Measurements from ENCODE around the gene EVX1.

The EVX1 gene

GRCh38 chr7:27205325-27206280 lies 37.0 kb upstream of the EVX1 start:
- no peak for DNase-seq

- no peak for DNase-seq
These were observed 35.1 kb upstream of the EVX1 start for GRCh38 chr7:27207348-27207985.

GRCh38 chr7:27208998-27209397 lies 33.6 kb upstream of the EVX1 start:
- no peak for DNase-seq

GRCh38 chr7:27209933-27210440 lies 32.6 kb upstream of the EVX1 start:
- no peak for DNase-seq

GRCh38 chr7:27210441-27211083 lies 32.0 kb upstream of the EVX1 start:
- DNase-seq, result no peak

- DNase-seq, result no peak
These were observed 31.5 kb upstream of the EVX1 start for GRCh38 chr7:27211084-27211446.

- no peak for DNase-seq
These were observed 30.8 kb upstream of the EVX1 start for GRCh38 chr7:27211764-27212204.

GRCh38 chr7:27212497-27213432 lies 29.8 kb upstream of the EVX1 start:
- DNase-seq, result no peak

- DNase-seq, result no peak
These were observed 29.0 kb upstream of the EVX1 start for GRCh38 chr7:27213433-27214238.

- DNase-seq, result no peak
These were observed 28.2 kb upstream of the EVX1 start for GRCh38 chr7:27214239-27214950.

- DNase-seq, result no peak
These were observed 27.2 kb upstream of the EVX1 start for GRCh38 chr7:27215356-27215755.

GRCh38 chr7:27217951-27218350 lies 24.7 kb upstream of the EVX1 start:
- DNase-seq, result no peak

- no peak for DNase-seq
These were observed 22.8 kb upstream of the EVX1 start for GRCh38 chr7:27219821-27220220.

- DNase-seq, result no peak
These were observed 22.1 kb upstream of the EVX1 start for GRCh38 chr7:27220440-27220955.

- DNase-seq, result no peak
These were observed 21.3 kb upstream of the EVX1 start for GRCh38 chr7:27221201-27221797.

GRCh38 chr7:27223941-27224575 lies 18.5 kb upstream of the EVX1 start:
- no peak for DNase-seq

- DNase-seq, result no peak
These were observed 17.3 kb upstream of the EVX1 start for GRCh38 chr7:27224983-27225934.

GRCh38 chr7:27229448-27229847 lies 13.2 kb upstream of the EVX1 start:
- no peak for DNase-seq
